Central memory CD8-positive, alpha-beta T cell (primary cell): ENCODE results near the gene EPB41L1.
A peak's percentile ranks its signal among the peaks of the same experiment; 100 is the strongest.

Experiments
- ATAC-seq: fragments of 150-1000 bp; cut with Tn5 transposase; replicated peaks from 2 replicates; pipeline ENCODE4 v1.10.0; 2022; ENCODE audit warnings: mild to moderate bottlenecking, moderate FRiP score, moderate number of reproducible peaks; ENCODE audit not compliant: poor library complexity, severe bottlenecking; ENCODE audit errors: extremely low read depth
- DNase-seq, 2 donors: peaks; one replicate each; pipeline ENCODE4 v3.0.0; 2021; ENCODE audit warnings: low spot score in 2 of 2
- H3K27ac Mint-ChIP-seq: one replicate; pipeline ENCODE4 v1.8.0; 2022; ENCODE audit warnings: low read depth, mild to moderate bottlenecking, moderate library complexity, mixed read lengths
- H3K27me3 Mint-ChIP-seq: one replicate; pipeline ENCODE4 v1.8.0; 2022; ENCODE audit warnings: mixed read lengths
- H3K36me3 Mint-ChIP-seq: one replicate; pipeline ENCODE4 v1.8.0; 2022; ENCODE audit warnings: mild to moderate bottlenecking, moderate library complexity, mixed read lengths; ENCODE audit not compliant: insufficient read depth
- H3K4me1 Mint-ChIP-seq: one replicate; pipeline ENCODE4 v1.8.0; 2022; ENCODE audit warnings: mixed read lengths
- H3K4me3 Mint-ChIP-seq: one replicate; pipeline ENCODE4 v1.8.0; 2022; ENCODE audit warnings: mild to moderate bottlenecking, moderate library complexity, mixed read lengths
- H3K9me3 Mint-ChIP-seq: one replicate; pipeline ENCODE4 v1.8.0; 2022; ENCODE audit warnings: mixed read lengths

The EPB41L1 gene

DNA sequence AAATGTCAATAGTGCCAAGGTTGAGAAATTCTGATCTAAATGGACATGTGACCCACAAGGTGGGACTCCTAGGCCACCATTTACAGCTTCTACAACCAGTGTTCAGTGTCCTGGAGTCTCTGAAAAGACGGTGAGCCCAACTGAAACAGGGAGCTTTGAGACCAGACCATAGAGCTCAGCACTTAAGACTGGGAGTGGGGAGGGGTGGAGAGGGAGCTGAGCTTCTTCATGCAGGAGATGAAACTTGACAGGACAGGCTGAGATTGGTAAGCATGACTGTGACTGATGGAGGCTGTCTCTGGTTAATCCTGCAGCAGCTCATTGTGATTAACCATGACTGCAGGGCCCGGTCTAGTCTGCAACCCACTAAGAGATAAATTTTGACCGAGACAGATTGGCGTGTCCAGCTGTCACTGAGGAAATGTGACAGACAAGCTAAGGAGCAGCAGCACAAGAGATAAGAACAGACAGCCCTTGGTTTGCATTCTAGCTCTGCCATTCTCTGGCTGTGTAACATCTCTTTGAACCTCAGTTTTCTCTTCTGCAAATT, 80.3 kb downstream of the EPB41L1 start:
- Mint-ChIP-seq H3K4me1 (peaks cover 30% of the 10 kb centered on the region), H3K36me3 (peaks cover 4% of the 10 kb centered on the region), H3K27ac (no peak overlapping the region), H3K27me3 (peaks cover 13% of the 10 kb centered on the region), H3K9me3 (no peaks in the 10 kb centered on the region), H3K4me3 (no peak overlapping the region)
- no peak for ATAC-seq
- DNase-seq, result no peak

DNA sequence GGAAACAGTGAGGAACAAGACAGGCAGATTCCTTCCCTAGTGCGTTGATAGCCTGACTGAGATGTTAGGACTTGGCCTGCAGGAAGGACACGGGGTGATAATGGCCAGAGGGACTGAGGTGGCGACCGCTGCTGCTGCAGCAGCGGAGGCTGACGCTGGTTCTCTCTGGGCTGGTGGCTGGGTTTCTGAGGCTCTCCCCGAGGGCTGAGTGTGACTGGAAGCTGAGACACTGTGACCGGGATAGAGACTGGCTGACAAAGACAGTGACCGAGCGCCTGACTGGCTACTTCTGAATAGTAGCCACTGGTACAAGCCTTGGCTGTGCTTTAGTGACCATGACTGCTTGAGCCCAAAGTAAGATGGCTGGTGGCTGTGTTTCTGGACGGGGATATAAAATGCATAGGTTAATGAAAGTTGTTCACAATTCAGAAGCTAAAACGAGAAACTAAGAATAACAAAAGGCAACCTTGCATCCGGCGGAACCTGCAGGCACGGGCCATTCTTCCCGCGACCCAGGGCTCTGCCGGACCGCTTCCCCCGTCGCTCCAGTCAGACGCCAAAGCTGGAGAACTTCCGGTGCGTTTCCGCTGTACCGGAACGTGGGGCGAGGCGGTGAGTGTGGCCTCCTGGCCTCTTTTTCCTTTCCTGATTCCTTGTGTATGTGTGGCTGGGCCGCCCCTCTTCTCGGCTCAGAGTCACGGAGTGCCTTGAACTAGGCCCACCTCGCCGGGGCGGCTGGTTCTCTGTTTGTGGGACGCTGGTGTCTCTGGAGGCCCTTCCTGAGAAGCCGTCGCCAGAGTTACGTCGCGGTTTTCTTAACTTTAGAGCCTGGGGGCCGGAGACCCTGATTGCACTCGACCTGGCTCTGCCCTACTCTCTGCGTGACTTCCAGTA, 81.6 kb downstream of the EPB41L1 start, which contains the start of gene AAR2:
AAR2 (plus strand) TSS at position 587 of the 894 bp plus-strand sequence. CDS start 3,391 bp downstream, outside the sequence.
- peaks cover 8% of the 10 kb centered on the region for H3K36me3 Mint-ChIP-seq
- peak within 1 kb of the TSS; percentile 97 for H3K4me3 Mint-ChIP-seq
- DNase-seq, result peak; percentile 59 to 67
- no peaks in the 10 kb centered on the region for H3K9me3 Mint-ChIP-seq
- H3K27ac Mint-ChIP-seq, result peak within 1 kb of the TSS; percentile 99
- peaks cover 13% of the 10 kb centered on the region for H3K27me3 Mint-ChIP-seq
- peak; percentile 84 for ATAC-seq
- H3K4me1 Mint-ChIP-seq, result peaks cover 30% of the 10 kb centered on the region

DNA sequence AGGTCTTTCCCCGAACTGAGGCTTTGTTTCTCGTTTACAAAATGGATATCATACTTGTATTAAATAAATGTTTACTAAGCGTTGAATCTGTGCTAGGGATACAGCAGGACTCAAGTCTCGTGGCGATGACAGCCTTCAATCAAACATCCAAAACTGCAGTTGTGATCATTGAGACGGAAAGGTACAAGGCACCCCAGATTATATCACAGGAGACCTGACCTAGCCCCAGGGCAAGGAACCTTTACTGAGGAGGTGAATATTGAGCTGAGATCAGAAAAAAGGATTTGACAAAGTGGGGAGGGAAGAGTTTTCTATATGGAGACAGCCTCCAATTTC, 82.2 kb downstream of the EPB41L1 start:
- no peak for DNase-seq
- ATAC-seq, result peak; percentile 16
- peaks cover 30% of the 10 kb centered on the region for H3K4me1 Mint-ChIP-seq

DNA sequence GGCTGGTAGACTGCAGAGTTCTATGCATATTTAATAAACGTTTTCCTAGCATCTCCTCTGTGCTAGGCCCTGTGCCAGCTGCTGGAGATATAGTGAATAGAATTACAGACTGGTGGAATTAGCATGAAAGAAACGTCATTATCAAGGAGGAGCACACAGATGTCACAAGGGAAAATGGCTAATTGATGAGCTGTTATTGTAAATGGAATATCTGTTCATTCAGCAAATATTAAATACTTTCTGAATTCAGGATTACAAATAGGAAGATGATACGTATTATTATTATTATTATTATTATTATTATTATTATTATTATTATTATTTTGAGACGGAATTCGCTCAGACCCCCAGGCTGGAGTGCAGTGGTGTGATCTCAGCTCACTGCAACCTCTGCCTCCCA, 82.9 kb downstream of the EPB41L1 start:
- Mint-ChIP-seq H3K4me1 (peaks cover 30% of the 10 kb centered on the region), H3K27me3 (peaks cover 7% of the 10 kb centered on the region), H3K36me3 (peaks cover 17% of the 10 kb centered on the region), H3K27ac (peak overlapping the region; percentile 99), H3K4me3 (peak overlapping the region; percentile 97), H3K9me3 (no peaks in the 10 kb centered on the region)
- ATAC-seq (no peak), DNase-seq (no peak)

More for the DNA sequence above, 82.2 kb downstream of the EPB41L1 start:
- H3K4me3 Mint-ChIP-seq, result peak overlapping the region; percentile 97
- peaks cover 11% of the 10 kb centered on the region for H3K36me3 Mint-ChIP-seq
- peaks cover 13% of the 10 kb centered on the region for H3K27me3 Mint-ChIP-seq
- H3K27ac Mint-ChIP-seq, result peak overlapping the region; percentile 99
- no peaks in the 10 kb centered on the region for H3K9me3 Mint-ChIP-seq

DNA sequence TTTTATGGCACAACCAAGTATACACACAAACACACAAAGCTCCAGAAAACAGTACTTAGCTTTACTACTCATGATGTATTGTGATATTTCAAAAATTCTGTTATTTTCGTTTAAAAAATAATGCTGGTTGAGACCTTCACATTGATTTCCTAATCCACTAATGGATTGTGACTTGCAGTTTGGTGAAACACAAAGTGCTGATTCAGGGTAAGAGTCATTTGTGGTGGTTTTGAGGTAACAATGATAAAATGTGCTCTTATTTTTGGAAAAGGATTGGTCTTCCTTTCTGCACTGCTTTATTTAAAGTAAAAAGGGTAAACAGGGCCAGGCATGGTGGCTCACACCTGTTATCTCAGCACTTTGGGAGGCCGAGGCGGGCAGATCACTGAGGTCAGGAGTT, 83.6 kb downstream of the EPB41L1 start:
- DNase-seq (no peak), ATAC-seq (no peak)
- no peak overlapping the region for H3K27ac Mint-ChIP-seq
- H3K36me3 Mint-ChIP-seq, result peaks cover 23% of the 10 kb centered on the region
- H3K9me3 Mint-ChIP-seq, result no peaks in the 10 kb centered on the region
- H3K4me3 Mint-ChIP-seq, result peak overlapping the region; percentile 97
- peaks cover 30% of the 10 kb centered on the region for H3K4me1 Mint-ChIP-seq
- H3K27me3 Mint-ChIP-seq, result peaks cover under 1% of the 10 kb centered on the region

DNA sequence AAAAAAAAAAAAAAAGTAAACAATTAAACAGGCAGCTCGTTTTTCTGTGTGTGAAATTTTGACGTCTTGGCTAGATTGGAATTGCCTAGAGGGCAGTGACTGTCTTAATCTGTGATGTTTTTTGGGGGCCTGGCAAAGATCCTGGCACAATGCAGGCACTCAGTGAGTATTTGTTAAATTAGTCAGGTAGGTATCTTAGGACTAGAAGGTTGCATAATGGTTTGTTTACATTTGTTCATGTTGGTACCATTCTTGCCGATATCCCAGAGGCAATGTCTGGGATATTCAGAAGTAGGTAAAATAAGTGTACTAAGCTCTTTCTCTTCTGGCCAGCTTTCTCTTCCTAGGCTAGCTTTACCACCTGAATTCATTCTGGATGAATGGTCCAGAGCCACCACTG, 84.2 kb downstream of the EPB41L1 start:
- peak overlapping the region; percentile 27 for H3K4me3 Mint-ChIP-seq
- no peak for DNase-seq
- ATAC-seq, result no peak
- no peaks in the 10 kb centered on the region for H3K27me3 Mint-ChIP-seq
- H3K27ac Mint-ChIP-seq, result peak overlapping the region; percentile 22
- H3K36me3 Mint-ChIP-seq, result peaks cover 28% of the 10 kb centered on the region
- peaks cover 30% of the 10 kb centered on the region for H3K4me1 Mint-ChIP-seq
- no peaks in the 10 kb centered on the region for H3K9me3 Mint-ChIP-seq

DNA sequence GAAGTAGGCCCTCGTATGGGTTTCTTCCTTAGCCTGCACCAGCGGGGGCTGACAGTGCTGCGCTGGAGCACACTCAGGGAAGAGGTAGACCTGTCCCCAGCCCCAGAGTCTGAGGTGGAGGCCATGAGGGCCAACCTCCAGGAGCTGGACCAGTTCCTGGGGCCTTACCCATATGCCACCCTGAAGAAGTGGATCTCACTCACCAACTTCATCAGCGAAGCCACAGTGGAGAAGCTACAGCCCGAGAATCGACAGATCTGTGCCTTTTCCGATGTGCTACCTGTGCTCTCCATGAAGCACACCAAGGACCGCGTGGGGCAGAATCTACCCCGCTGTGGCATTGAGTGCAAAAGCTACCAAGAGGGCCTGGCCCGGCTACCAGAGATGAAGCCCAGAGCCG, 85.5 kb downstream of the EPB41L1 start:
- H3K27me3 Mint-ChIP-seq, result no peaks in the 10 kb centered on the region
- H3K4me1 Mint-ChIP-seq, result peaks cover 33% of the 10 kb centered on the region
- no peak overlapping the region for H3K4me3 Mint-ChIP-seq
- no peaks in the 10 kb centered on the region for H3K9me3 Mint-ChIP-seq
- H3K27ac Mint-ChIP-seq, result no peak overlapping the region
- DNase-seq (no peak), ATAC-seq (no peak)
- peaks cover 37% of the 10 kb centered on the region for H3K36me3 Mint-ChIP-seq

DNA sequence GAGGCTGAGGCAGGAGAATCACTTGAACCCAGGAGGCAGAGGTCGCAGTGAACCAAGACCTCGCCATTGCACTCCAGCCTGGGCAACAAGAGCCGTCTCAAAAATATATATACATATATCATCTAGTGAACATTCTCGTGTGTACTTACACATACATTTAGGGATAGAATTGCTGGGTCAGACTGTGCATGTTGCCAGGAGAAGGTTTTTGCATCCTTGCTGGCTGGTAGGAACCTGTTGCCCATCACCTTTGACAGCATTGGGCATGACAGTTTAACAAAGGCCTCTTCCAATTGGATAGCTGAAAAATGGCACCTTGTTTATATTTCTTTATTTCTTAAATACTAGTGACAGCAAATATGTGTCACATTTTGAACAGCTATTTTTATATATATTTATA, 87.1 kb downstream of the EPB41L1 start:
- peaks cover 42% of the 10 kb centered on the region for H3K36me3 Mint-ChIP-seq
- ATAC-seq, result no peak
- no peak for DNase-seq
- H3K4me3 Mint-ChIP-seq, result no peak overlapping the region
- no peaks in the 10 kb centered on the region for H3K9me3 Mint-ChIP-seq
- H3K27ac Mint-ChIP-seq, result no peak overlapping the region
- H3K27me3 Mint-ChIP-seq, result no peaks in the 10 kb centered on the region
- peaks cover 31% of the 10 kb centered on the region for H3K4me1 Mint-ChIP-seq

DNA sequence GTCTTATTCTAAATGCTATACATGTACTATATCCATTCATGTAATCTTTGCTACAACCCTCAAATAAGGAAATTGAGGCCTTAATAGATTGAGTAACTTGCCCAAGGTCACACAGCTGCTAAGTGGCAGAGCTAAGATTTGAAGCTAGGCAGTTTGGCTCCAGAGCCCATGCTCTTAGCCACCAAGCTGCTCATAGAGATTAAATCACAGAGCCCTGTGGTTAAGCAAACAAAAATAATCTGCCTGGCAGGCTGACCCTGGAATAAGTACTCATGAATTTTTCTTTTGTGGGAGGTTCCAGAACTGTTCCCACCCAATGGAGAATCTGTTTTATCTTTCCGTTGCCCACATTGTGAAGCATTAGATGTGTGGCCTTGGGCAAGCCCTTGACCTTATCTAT, 89.2 kb downstream of the EPB41L1 start:
- no peaks in the 10 kb centered on the region for H3K9me3 Mint-ChIP-seq
- H3K4me1 Mint-ChIP-seq, result peaks cover 29% of the 10 kb centered on the region
- no peak for DNase-seq
- H3K27me3 Mint-ChIP-seq, result no peaks in the 10 kb centered on the region
- H3K36me3 Mint-ChIP-seq, result peaks cover 55% of the 10 kb centered on the region
- no peak overlapping the region for H3K4me3 Mint-ChIP-seq
- no peak for ATAC-seq
- H3K27ac Mint-ChIP-seq, result no peak overlapping the region

DNA sequence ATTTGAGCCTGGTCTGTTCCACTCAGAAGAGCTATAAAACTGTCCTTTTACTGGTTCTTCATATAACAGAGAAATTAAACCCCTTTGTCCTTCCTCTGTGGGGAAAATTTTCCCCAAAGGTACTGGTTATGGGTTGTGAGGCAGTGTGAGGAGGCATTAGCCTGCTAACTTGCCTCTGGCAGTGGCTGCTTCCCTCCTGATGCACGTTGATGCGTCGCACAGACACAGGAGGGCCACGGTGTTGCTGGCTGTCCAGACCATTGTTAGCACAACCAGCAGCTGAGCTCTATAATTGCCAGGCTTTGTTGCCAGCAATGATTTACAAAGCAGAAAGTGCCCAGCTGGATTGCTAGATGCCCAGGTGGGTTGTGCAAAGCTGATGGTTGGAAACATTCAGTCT, 91.9 kb downstream of the EPB41L1 start:
- peaks cover 26% of the 10 kb centered on the region for H3K4me1 Mint-ChIP-seq
- H3K4me3 Mint-ChIP-seq, result no peak overlapping the region
- no peaks in the 10 kb centered on the region for H3K9me3 Mint-ChIP-seq
- peaks cover 61% of the 10 kb centered on the region for H3K36me3 Mint-ChIP-seq
- DNase-seq (no peak), ATAC-seq (no peak)
- H3K27ac Mint-ChIP-seq, result no peak overlapping the region
- H3K27me3 Mint-ChIP-seq, result no peaks in the 10 kb centered on the region

DNA sequence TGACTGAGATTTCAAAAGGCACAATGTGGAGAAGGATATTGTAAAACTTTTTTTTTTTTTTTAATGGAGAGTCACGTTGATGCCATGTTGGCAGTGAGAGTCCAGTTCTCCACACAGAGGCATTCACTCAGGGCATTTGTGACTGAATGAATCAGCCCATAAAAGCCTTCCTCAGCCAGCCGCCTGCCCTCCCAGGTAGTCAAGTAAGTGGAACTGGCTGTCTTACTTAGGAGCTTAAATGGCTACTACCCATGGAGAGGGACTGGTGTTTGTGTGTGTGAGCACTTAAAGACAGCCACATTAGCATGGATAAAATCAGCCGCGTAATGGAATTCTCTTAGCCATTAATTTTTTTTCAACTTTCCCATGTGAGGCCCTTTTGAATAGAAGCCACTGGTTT, 94.3 kb downstream of the EPB41L1 start:
- H3K4me3 Mint-ChIP-seq, result no peak overlapping the region
- H3K36me3 Mint-ChIP-seq, result peaks cover 49% of the 10 kb centered on the region
- H3K4me1 Mint-ChIP-seq, result peaks cover 34% of the 10 kb centered on the region
- H3K27me3 Mint-ChIP-seq, result no peaks in the 10 kb centered on the region
- no peaks in the 10 kb centered on the region for H3K9me3 Mint-ChIP-seq
- H3K27ac Mint-ChIP-seq, result no peak overlapping the region
- ATAC-seq, result no peak
- DNase-seq, result no peak

DNA sequence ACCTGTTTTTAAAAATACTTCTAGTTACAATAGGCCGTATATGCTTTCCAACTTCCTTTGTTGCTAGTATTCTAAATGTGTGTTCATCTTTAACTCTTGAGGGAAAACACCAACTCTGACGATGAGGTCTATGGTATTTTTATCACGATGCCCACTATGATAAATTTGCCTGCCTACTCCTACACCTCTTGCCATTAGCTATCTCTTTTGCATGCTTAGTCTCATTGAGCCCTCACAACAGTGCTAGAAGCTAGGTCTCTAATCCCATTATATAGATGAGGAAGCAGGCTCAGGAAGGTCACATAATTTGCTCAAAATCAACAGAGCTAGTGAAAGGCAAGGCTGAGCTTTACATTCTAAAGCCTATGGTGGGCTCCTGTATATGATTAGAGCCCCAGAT, 94.9 kb downstream of the EPB41L1 start:
- Mint-ChIP-seq H3K36me3 (peaks cover 51% of the 10 kb centered on the region), H3K4me3 (no peak overlapping the region), H3K27me3 (no peaks in the 10 kb centered on the region), H3K9me3 (no peaks in the 10 kb centered on the region), H3K27ac (no peak overlapping the region), H3K4me1 (peaks cover 34% of the 10 kb centered on the region)
- DNase-seq (no peak), ATAC-seq (no peak)

DNA sequence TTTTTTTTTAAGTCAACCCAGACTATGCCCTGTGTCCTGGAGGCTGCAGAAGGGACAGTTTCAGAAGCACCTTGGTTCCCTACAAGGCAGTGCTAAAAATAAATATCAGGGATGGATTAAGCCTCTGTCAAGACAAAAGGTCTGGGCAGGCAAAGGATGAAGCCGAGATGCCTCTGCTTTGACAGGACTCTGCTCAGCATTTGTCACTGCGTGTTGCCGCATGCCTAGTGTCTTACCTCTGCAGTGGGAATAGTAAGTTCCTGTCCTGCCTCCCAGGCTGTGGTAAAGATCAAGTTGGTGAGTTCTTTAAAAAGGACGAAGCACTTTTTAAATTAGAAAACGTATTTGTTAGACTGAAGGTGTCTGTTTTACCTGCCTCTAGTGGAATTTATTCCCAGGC, 96.9 kb downstream of the EPB41L1 start:
- Mint-ChIP-seq H3K4me1 (peaks cover 33% of the 10 kb centered on the region), H3K27me3 (no peaks in the 10 kb centered on the region), H3K36me3 (peaks cover 54% of the 10 kb centered on the region), H3K4me3 (no peak overlapping the region), H3K9me3 (no peaks in the 10 kb centered on the region), H3K27ac (no peak overlapping the region)
- ATAC-seq, result no peak
- DNase-seq, result no peak
